ENCODE measurements around the gene TPRN.

TPRN gene

GRCh38 chr9:137189297-137190295 is 10.9 kb downstream of the TPRN start:
- no peak for DNase-seq (ENCODE audit: low spot score)

- DNase-seq (ENCODE audit: low spot score), result peak; percentile 98
These were observed 11.8 kb downstream of the TPRN start, which contains the start of the genes ANAPC2 and SSNA1 for GRCh38 chr9:137188490-137189296. Gene ANAPC2 (minus strand): TSS chr9:137188560. CDS start chr9:137188532, 28 bp downstream. Gene SSNA1 (plus strand): TSS chr9:137188676. CDS start chr9:137188727, 51 bp downstream.

GRCh38 chr9:137188086-137188489 is 12.5 kb downstream of the TPRN start:
- no peak for DNase-seq (ENCODE audit: low spot score)

GRCh38 chr9:137187386-137187785 is 13.2 kb downstream of the TPRN start:
- DNase-seq (ENCODE audit: low spot score), result no peak

GRCh38 chr9:137186385-137186784 is 14.2 kb downstream of the TPRN start:
- DNase-seq (ENCODE audit: low spot score), result no peak

GRCh38 chr9:137185921-137186320 is 14.6 kb downstream of the TPRN start:
- no peak for DNase-seq (ENCODE audit: low spot score)

GRCh38 chr9:137184881-137185660 is 15.5 kb downstream of the TPRN start:
- DNase-seq (ENCODE audit: low spot score), result no peak

- no peak for DNase-seq (ENCODE audit: low spot score)
These were observed 16.5 kb downstream of the TPRN start for GRCh38 chr9:137183980-137184595.

GRCh38 chr9:137182836-137183235 is 17.7 kb downstream of the TPRN start:
- DNase-seq (ENCODE audit: low spot score), result no peak

- no peak for DNase-seq (ENCODE audit: low spot score)
These were observed 18.9 kb downstream of the TPRN start for GRCh38 chr9:137181680-137182079.

- DNase-seq (ENCODE audit: low spot score), result no peak
These were observed 20.1 kb downstream of the TPRN start for GRCh38 chr9:137180491-137180890.

GRCh38 chr9:137179761-137180160 is 20.8 kb downstream of the TPRN start:
- DNase-seq (ENCODE audit: low spot score), result no peak

- no peak for DNase-seq (ENCODE audit: low spot score)
These were observed 21.5 kb downstream of the TPRN start for GRCh38 chr9:137178939-137179630.

- no peak for DNase-seq (ENCODE audit: low spot score)
These were observed 22.2 kb downstream of the TPRN start for GRCh38 chr9:137178201-137178938.

GRCh38 chr9:137176302-137177182 is 24.0 kb downstream of the TPRN start:
- peak; percentile 70 for DNase-seq (ENCODE audit: low spot score)

- DNase-seq (ENCODE audit: low spot score), result no peak
These were observed 25.1 kb downstream of the TPRN start for GRCh38 chr9:137175345-137175961.

GRCh38 chr9:137174722-137175293 is 25.7 kb downstream of the TPRN start:
- no peak for DNase-seq (ENCODE audit: low spot score)

All from AG20443 (cell line).